ACC112 (cell line): Measurements from ENCODE around the gene LRRC47.

ENCODE experiments used
- H2AFZ ChIP-seq: fragments of 200-600 bp; sonication (generic); one replicate; pipeline ENCODE4 v1.6.0; 2017; ENCODE audit warnings: antibody characterized with exemption, low read length; ENCODE audit not compliant: unreplicated experiment
- H3K27ac ChIP-seq: fragments of 200-600 bp; sonication (generic); 2 replicates; pipeline ENCODE4 v1.5.1; 2014; ENCODE audit warnings: low read depth, mild to moderate bottlenecking, antibody characterized with exemption, low read length, moderate library complexity
- H3K27me3 ChIP-seq: fragments of 200-600 bp; sonication (generic); 2 replicates; pipeline ENCODE4 v1.6.1; 2014; ENCODE audit warnings: mild to moderate bottlenecking, antibody characterized with exemption, low read length, moderate library complexity, mixed read lengths; ENCODE audit not compliant: insufficient read depth
- H3K36me3 ChIP-seq: fragments of 200-600 bp; sonication (generic); 2 replicates; pipeline ENCODE4 v1.6.1; 2016; ENCODE audit warnings: mild to moderate bottlenecking, antibody characterized with exemption, low read length, moderate library complexity, mixed read lengths; ENCODE audit not compliant: insufficient read depth
- H3K4me1 ChIP-seq: fragments of 200-600 bp; sonication (generic); one replicate; pipeline ENCODE4 v1.6.1; 2016; ENCODE audit warnings: low read length, mixed read lengths; ENCODE audit not compliant: insufficient read depth, unreplicated experiment, control insufficient read depth
- H3K4me3 ChIP-seq: fragments of 200-600 bp; sonication (generic); 2 replicates; pipeline ENCODE4 v1.5.1; 2014; ENCODE audit warnings: mild to moderate bottlenecking, low read depth, low read length
- H3K79me2 ChIP-seq: fragments of 200-600 bp; sonication (generic); one replicate; pipeline ENCODE4 v1.6.0; 2016; ENCODE audit warnings: low read length; ENCODE audit not compliant: control insufficient read depth, unreplicated experiment, insufficient read depth

LRRC47 gene

DNA sequence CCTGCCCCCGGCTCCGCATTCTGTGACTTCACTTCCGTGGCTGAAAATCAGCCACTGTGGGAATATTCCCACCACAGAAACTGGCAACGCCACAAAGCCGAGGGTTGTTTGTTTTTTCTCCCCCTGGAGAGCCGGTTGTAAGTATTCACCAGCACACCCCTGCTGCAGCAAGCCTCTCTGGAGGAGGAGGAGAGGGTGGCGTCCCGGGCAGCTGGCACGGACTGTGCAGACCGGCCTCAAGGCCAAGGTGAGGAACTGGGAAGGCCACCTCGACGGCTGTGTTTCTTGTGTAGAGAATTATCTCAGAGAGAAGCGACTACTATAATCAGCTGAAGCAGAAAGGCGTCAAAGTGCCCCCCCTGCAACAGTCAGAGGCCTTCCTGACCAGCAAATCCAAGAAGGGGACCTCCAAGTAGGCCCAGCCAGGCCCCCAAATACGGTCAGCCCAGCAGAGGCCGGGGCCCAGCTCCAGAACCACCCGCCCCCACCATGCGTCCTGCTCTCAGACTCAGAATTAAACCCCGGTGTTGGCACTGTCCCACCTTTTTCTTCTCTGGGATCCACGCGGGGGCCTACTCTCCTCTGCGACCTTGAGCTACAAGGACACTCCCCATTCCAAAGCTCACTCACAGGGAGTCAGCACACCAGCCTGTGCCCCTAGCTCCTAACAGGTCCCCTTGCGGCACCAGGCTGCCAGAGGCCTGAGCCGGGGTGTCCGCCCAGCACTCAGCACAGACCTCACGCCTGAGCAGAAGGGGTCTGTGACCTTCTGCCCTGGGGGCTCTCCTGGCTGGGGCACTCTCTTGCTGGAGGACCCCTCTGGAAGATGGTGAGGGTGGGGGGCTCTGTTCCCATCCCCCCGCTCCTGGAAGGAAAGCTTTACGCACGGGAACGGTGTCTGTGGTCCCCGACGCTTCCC lies 24.9 kb downstream of the LRRC47 start:
- peak overlapping the region; percentile 60 for H2AFZ ChIP-seq
- peaks cover 14% of the 10 kb centered on the region for H3K4me1 ChIP-seq
- peaks cover 17% of the 10 kb centered on the region for H3K27me3 ChIP-seq
- H3K27ac ChIP-seq: no peak overlapping the region
- H3K79me2 ChIP-seq: no peaks in the 10 kb centered on the region
- H3K36me3 ChIP-seq: no peaks in the 10 kb centered on the region
- H3K4me3 ChIP-seq: peak overlapping the region; percentile 83

DNA sequence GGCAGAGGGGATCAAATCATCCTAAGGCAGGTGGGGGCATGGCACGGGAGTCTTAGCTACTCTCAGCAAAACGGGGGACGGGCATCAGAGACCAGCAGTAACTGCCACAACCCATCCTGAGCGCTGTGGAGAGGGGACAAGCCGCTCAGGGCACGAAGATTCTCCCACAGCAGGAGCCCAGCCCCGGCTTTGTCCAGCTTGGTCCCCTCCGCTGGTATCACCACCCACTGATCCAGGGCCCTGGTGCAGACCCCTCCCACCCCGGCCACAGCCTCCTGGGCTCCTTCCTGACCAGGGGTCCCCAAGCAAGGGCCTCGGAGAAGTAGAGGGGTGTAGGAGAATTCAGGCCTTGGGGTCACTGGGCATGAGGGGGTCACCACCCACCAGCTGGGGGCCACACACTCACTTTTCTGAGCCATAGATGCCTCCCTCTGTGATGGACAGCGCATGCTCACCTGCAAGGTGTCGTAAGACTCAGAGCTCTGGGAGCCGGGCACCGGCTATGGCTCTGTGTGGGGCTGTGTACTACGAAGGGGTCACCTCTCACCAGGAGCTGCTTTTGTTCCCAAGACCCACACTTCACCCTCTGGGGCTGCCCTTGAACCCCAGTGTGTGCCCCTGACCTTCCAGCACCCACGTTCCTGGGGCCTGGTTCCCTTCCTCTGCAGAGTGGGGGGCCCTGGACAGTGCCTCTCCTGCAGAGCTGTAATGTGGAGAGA lies 26.1 kb downstream of the LRRC47 start:
- H2AFZ ChIP-seq: no peak overlapping the region
- peaks cover 8% of the 10 kb centered on the region for H3K4me1 ChIP-seq
- H3K27ac ChIP-seq: no peak overlapping the region
- no peaks in the 10 kb centered on the region for H3K36me3 ChIP-seq
- peaks cover 25% of the 10 kb centered on the region for H3K27me3 ChIP-seq
- H3K4me3 ChIP-seq: no peak overlapping the region
- H3K79me2 ChIP-seq: no peaks in the 10 kb centered on the region

DNA sequence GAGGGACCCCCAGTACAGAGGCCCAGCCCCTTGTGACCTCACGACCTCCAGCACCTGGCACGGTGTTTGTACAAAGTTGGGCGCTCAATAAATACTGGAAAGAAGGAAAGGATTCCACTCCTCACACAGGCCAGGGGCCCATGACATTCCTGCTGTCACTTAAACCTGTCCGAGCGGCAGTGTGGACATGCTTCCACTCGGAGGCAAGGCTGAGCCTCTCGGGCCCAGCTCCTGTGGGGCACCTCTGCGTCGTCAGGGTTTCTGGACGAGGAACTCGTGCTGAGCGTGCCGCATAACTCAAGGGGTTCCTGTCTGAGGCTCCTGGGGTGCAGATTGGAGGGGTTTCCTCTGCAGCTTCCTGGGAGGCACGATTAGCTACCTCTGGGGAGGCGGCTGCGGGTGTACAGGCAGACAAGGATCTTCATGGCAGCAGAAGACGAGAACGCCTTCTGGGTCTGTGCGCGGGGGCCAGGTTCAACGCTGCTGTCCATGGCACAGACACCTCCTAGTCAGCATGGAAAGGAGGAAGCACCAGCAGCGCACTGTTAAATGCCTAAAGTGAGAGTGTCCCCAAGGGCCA lies 27.4 kb downstream of the LRRC47 start:
- no peak overlapping the region for H3K27ac ChIP-seq
- peaks cover 5% of the 10 kb centered on the region for H3K4me1 ChIP-seq
- no peak overlapping the region for H3K4me3 ChIP-seq
- no peak overlapping the region for H2AFZ ChIP-seq
- peaks cover 35% of the 10 kb centered on the region for H3K27me3 ChIP-seq
- H3K36me3 ChIP-seq: no peaks in the 10 kb centered on the region
- no peaks in the 10 kb centered on the region for H3K79me2 ChIP-seq

DNA sequence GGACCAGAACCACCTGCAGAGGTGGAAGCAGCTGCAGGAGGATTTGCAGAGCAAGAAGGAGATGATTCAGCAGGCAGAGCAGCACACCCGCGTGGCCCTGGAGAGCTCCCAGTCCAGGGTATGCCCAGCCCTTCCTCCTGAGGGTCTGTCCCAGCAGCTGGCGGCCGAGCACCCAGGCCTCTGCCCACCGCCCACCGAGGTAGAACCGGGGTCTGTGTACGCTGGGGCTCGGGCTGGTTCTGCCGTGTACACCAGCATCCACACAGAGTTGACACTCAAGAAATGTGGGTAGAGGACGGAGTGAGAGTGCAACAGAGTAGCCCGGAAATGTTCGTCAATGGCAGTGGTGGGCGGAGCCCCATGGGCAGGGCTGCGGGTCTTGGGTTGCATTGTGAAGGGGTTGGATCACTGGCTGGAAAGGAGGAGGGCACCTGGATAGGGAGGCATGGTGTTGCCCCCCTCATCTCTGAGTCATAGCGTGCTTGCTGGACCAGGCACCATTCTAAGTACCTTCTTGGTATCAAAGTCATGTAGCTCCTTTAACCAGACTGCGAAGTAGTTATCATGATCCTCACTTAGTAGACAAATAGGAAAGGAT lies 28.9 kb downstream of the LRRC47 start:
- Histone ChIP-seq H3K36me3 (no peaks in the 10 kb centered on the region), H3K27ac (no peak overlapping the region), H3K4me1 (peaks cover 5% of the 10 kb centered on the region), H3K27me3 (peaks cover 45% of the 10 kb centered on the region), H3K4me3 (no peak overlapping the region), H2AFZ (no peak overlapping the region), H3K79me2 (no peaks in the 10 kb centered on the region)

DNA sequence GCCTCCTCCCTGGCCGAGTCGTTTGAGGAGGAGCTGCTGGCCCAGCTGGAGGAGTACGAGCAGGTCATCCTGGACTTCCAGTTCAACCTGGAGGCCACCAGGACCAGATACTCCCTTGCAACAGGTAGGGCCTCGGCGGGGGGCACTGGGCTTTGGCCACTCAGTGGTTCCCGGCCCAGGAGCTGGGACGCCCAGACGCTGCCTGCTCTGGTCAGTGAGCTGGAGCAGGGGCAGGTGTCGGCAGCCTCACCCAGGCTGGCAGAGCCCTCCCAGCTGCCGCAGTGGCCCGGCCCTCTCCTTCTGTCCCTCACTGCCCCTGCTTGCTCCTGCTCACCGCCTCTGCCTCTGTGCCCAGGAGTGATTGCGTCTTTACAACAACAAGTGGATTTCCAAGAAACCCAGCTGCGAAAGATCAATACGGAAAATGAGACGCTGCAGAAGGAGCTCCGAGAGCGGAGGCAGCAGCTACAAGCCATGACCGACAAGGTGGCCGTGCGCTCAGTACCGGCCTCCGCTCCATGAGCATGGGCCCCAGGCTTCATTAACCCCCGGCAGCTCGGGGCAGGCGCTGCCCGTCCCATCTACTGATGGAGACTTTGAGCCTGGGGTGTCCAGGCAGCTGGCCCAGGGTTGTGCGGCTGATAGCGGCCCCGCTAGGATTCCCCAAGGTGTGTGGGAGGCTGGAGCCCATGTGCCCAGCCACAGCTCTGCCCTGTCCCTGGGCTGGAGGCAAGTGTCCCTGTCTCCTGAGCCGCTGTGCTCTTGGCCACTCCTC lies 32.8 kb downstream of the LRRC47 start:
- Histone ChIP-seq H2AFZ (no peak overlapping the region), H3K36me3 (no peaks in the 10 kb centered on the region), H3K4me3 (no peak overlapping the region), H3K79me2 (no peaks in the 10 kb centered on the region), H3K4me1 (no peaks in the 10 kb centered on the region), H3K27ac (no peak overlapping the region), H3K27me3 (peaks cover 59% of the 10 kb centered on the region)

DNA sequence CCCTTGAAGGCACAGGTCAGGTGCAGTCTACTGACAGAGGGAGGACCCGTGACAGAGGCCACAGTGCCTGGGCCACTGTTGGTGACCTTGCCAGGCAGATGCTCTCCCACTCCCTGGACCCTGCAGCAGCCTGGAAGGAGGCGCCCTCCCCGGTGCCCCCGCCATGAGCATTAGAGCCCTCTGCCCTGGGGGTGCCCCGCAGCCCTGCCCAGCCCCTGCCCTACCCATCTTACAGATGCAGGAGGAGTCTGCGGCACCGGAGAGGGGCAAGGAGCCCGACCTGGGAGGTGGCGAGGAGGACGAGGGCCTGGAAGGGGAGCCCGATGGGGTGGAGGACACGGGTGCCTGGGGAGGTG lies 33.4 kb downstream of the LRRC47 start:
- no peak overlapping the region for H2AFZ ChIP-seq
- peaks cover 59% of the 10 kb centered on the region for H3K27me3 ChIP-seq
- H3K4me3 ChIP-seq: no peak overlapping the region
- H3K36me3 ChIP-seq: no peaks in the 10 kb centered on the region
- H3K79me2 ChIP-seq: no peaks in the 10 kb centered on the region
- H3K27ac ChIP-seq: no peak overlapping the region
- H3K4me1 ChIP-seq: no peaks in the 10 kb centered on the region

DNA sequence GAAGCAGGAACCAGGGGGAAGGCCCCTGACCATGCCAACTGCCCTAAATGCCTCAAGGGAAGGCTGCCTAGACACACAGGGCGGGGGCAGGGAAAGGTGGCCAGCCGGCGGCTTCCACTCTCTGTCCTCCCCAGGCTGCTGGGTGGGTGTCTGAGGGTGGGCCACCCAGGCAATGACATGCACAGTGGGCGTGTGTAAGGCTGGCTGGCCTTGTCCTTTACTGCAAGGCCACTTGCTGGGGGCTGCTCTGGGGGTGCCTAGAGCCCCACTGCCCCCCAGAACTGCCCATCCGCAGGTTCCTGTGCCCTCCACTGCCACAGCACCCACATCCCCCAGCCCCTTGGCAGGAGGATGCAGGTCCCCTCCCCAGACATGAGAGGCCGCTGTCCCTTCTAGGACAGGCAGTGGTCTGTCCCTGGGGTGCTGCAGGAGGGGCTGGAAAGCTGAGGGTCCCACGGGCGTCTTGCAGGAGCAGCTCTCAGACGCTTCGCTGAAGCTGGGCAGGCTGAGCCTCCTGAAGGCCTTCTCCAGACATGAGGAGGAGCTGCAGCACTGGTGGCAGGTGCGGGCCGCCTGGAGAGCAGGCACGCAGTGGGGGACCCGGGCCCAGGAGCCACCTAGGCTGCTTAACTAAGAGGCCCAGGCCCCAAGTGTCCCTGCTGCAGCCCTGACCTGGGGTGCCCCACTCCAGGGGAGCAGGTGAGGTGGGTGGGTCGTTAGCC lies 34.0 kb downstream of the LRRC47 start:
- no peak overlapping the region for H3K4me3 ChIP-seq
- peaks cover 59% of the 10 kb centered on the region for H3K27me3 ChIP-seq
- H3K36me3 ChIP-seq: no peaks in the 10 kb centered on the region
- H3K79me2 ChIP-seq: no peaks in the 10 kb centered on the region
- H3K27ac ChIP-seq: no peak overlapping the region
- no peaks in the 10 kb centered on the region for H3K4me1 ChIP-seq
- H2AFZ ChIP-seq: no peak overlapping the region

DNA sequence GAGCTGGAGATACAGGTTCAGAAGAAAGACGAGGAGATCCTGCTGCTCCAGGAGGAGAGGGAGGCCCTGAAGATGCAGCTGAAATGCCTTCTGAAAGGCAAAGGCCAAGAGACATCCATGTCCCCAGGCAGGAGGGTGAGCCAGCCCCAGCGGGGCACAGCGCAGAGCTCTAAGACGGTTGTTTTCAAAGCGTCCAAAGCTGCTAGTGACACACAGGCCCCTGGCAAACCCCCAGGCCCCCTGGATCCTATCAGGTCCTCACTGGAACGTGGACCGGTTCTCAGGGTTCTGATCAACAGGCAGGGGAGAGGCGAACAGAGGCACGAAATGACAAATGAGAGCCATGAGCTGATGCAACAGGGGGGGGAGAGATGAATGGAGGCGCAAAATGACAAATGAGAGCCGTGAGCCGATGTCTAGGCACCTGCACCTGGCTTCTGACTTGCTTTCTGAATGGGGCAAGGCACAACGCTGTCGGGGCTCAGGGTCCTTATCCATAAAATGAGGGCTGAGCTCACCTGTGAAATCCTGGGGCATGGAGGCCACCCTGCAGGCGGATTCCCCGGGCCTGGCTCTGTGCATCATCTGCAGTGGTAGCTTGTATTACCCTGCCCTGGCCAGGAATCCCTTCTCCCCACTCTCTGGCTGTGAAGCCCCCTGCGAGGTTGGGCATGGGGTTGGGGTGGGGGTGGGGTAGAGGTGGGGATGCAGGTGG lies 34.8 kb downstream of the LRRC47 start:
- no peaks in the 10 kb centered on the region for H3K4me1 ChIP-seq
- H3K27me3 ChIP-seq: peaks cover 59% of the 10 kb centered on the region
- H3K4me3 ChIP-seq: no peak overlapping the region
- H2AFZ ChIP-seq: no peak overlapping the region
- no peak overlapping the region for H3K27ac ChIP-seq
- H3K79me2 ChIP-seq: no peaks in the 10 kb centered on the region
- no peaks in the 10 kb centered on the region for H3K36me3 ChIP-seq

DNA sequence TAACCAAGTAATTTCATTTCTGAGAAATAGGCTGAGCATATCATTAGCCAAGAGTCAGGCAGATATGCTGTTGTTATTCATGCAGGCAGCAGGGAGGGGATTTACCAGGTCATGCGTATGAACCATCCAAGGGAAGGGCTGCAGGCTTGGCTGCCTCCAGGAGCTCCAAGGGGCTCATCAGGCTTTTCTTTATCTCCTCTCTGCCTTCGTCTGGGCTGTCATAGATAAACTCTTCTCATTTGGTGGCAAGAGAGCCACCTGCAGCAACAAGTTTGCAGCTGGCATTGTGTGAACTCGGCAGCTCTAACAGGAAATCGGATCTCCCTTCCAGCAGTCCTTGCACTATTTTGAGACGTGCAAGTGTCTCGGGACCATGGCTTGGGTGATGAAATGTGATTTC lies 36.5 kb downstream of the LRRC47 start:
- Histone ChIP-seq H3K36me3 (no peaks in the 10 kb centered on the region), H3K27me3 (peaks cover 58% of the 10 kb centered on the region)

More for the DNA sequence above, 36.5 kb downstream of the LRRC47 start:
- no peak overlapping the region for H3K27ac ChIP-seq
- no peaks in the 10 kb centered on the region for H3K79me2 ChIP-seq
- no peak overlapping the region for H2AFZ ChIP-seq
- H3K4me1 ChIP-seq: no peaks in the 10 kb centered on the region
- H3K4me3 ChIP-seq: no peak overlapping the region
